ENCODE measurements around the gene HMGN1. TPM values are rescaled to one million over a fixed set of nuclear protein-coding genes. Genes with fewer than 3 reads are reported as not detected.

The HMGN1 gene
- total RNA-seq, 2 experiments from 2014 or later, result 264 to 492 TPM

DNA sequence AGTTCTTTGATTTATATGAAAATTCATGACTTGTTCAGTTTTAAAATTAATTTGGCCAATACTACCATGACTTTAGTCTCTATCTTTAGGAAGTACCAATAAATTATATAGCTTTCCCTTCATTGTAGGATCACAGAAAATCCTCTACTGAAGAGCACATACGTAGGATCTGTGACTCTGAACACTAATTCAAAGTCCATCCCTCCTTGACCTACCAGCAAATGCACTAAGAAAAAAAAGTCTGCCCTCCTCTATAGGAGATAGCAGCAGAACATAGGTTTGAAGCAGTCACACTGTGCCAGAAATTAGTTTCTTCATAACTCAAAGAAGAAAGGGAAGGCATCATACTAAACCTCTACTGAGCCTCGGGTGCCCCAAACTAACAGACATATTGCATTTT, 52.0 kb downstream of the HMGN1 start:
- BruUV-seq (replicated peaks), result no TSS peak
- no peak overlapping the region for H3K27ac ChIP-seq (ENCODE audit: low read depth, low read length, poor library complexity, severe bottlenecking)
- peaks cover 99% of the 10 kb centered on the region for H3K36me3 ChIP-seq (ENCODE audit: insufficient read depth, low read length)
- CTCF ChIA-PET (ENCODE audit: unreplicated experiment), result interaction anchor here (1.2 kb wide), 1 partner anchor 90 kb away, joined by 5 read pairs; no protein-coding TSS in a partner anchor
- no peak for DNase-seq (ENCODE audit: low spot score)
- peaks cover 24% of the 10 kb centered on the region for H3K79me2 ChIP-seq (ENCODE audit: insufficient read depth, low read depth, low read length)
- H3K4me2 ChIP-seq (ENCODE audit: low read length), result no peak overlapping the region
- no peaks in the 10 kb centered on the region for H3K4me1 ChIP-seq (ENCODE audit: insufficient read depth, low read length, poor library complexity, severe bottlenecking)
- no peaks in the 10 kb centered on the region for H4K20me1 ChIP-seq (ENCODE audit: insufficient read depth, low read length)
- peaks cover 12% of the 10 kb centered on the region; the same call in 1 of the 2 replicates for H3K9me3 ChIP-seq (ENCODE audit: low read length)
- H3K4me3 ChIP-seq (ENCODE audit: low read depth, low read length, poor library complexity, severe bottlenecking), result no peak overlapping the region
- no peak overlapping the region for H2AFZ ChIP-seq (ENCODE audit: low read length)
- POLR2A ChIA-PET, result interaction anchor here (1.2 to 1.7 kb wide), 2 partner anchors 21 to 51 kb away, joined by 4 to 6 read pairs; no protein-coding TSS in a partner anchor
- TF ChIP-seq EZH2phosphoT487 (IDR thresholded peaks at IDR 0.05; ENCODE audit: borderline replicate concordance, low read depth, low read length) (no peak), CTCF (conservative IDR thresholded peaks at IDR 0.05; ENCODE audit: low read length) (no peak)
- intact Hi-C loops (cut with micrococcal nuclease; ENCODE audit: unreplicated experiment), result no loop called here
- H3K9me2 ChIP-seq (ENCODE audit: insufficient read depth, low read length), result no peaks in the 10 kb centered on the region

Small RNA genes within 50 kb of the gene (small RNA-seq; reads per million reads assigned to genes)
- not detected for gene RF00019

Other genes with a start within 250 kb of the HMGN1 start
- gene PSMG1, start 165.6 kb downstream of the HMGN1 start, total RNA-seq (2014; rRNA removed; shearing (Covaris generic)), result 76.9 and 87.2 TPM in 2 replicates
- 123 and 125 TPM in 2 replicates for gene PSMG1, start 165.6 kb downstream of the HMGN1 start, total RNA-seq (2022)
- 39.1 and 53.2 TPM in 2 replicates for gene BRWD1, start 35.5 kb downstream of the HMGN1 start, total RNA-seq (2014; rRNA removed; shearing (Covaris generic))
- 61.7 and 68.6 TPM in 2 replicates for gene BRWD1, start 35.5 kb downstream of the HMGN1 start, total RNA-seq (2022)
- gene LCA5L, start 96.7 kb upstream of the HMGN1 start, total RNA-seq (2014; rRNA removed; shearing (Covaris generic)), result 0.35 TPM in 1 of 2 replicates, not detected in the other
- gene LCA5L, start 96.7 kb upstream of the HMGN1 start, total RNA-seq (2022), result 1.8 and 2.3 TPM in 2 replicates
- gene SH3BGR, start 102.9 kb upstream of the HMGN1 start, total RNA-seq (2014; rRNA removed; shearing (Covaris generic)), result 0.80 TPM in 1 of 2 replicates, not detected in the other
- 5.4 and 6.4 TPM in 2 replicates for gene SH3BGR, start 102.9 kb upstream of the HMGN1 start, total RNA-seq (2022)

All from OCI-LY7 (cell line).